GM12878 (cell line): Measurements from ENCODE around the gene TMEM44. TPM values are rescaled to one million over a fixed set of nuclear protein-coding genes. Genes with fewer than 3 reads are reported as not detected.

Experiments
- ASH2L ChIP-seq: fragments of 300-600, 200-600 bp; sonication (generic); IDR thresholded peaks from 2 replicates; pipeline ENCODE4 v1.6.1; 2017; ENCODE audit warnings: low read depth, mild to moderate bottlenecking, borderline replicate concordance
- BCL11A ChIP-seq: IDR thresholded peaks from 2 replicates; pipeline ENCODE4 v1.6.1; 2011; ENCODE audit warnings: low read depth, low read length
- CEBPZ ChIP-seq: fragments of 150-350 bp; IDR thresholded peaks from 2 replicates; pipeline ENCODE4 v1.6.1; 2016; ENCODE audit warnings: low read depth, low read length
- CTCF ChIP-seq, 3 experiments: IDR thresholded peaks in 2 of 3; conservative IDR thresholded peaks in 1 of 3; 2 replicates each; pipeline ENCODE4 v1.5.1; 2011; ENCODE audit warnings: low read depth in 3 of 3, low read length in 3 of 3, mild to moderate bottlenecking in 3 of 3, control low read depth in 2 of 3, moderate library complexity in 2 of 3, inconsistent platforms in 1 of 3, mixed read lengths in 1 of 3; ENCODE audit not compliant: control insufficient read depth in 2 of 3, insufficient read depth in 1 of 3; ENCODE audit errors: extremely low read depth in 1 of 3
- ETV6 ChIP-seq, 2 experiments: fragments of 450-650 bp in 1 of 2; IDR thresholded peaks in 1 of 2; conservative IDR thresholded peaks in 1 of 2; 2 replicates each; pipeline ENCODE4 v1.6.1; 2014; ENCODE audit warnings: antibody characterized with exemption in 1 of 2, borderline replicate concordance in 1 of 2, low read depth in 1 of 2, mild to moderate bottlenecking in 1 of 2, moderate library complexity in 1 of 2
- HDAC2 ChIP-seq: fragments of 200-600 bp; sonication (generic); IDR thresholded peaks from 2 replicates; pipeline ENCODE4 v1.6.1; 2017
- IRF4 ChIP-seq: IDR thresholded peaks from 2 replicates; pipeline ENCODE4 v1.6.1; 2011; ENCODE audit warnings: low read depth, low read length
- NFIC ChIP-seq: IDR thresholded peaks from 2 replicates; pipeline ENCODE4 v1.6.1; 2012; ENCODE audit warnings: low read depth, mild to moderate bottlenecking, inconsistent platforms, low read length, moderate library complexity
- PAX8 ChIP-seq: fragments of 450-650 bp; IDR thresholded peaks from 2 replicates; pipeline ENCODE4 v1.6.1; 2017; ENCODE audit warnings: mild to moderate bottlenecking, moderate library complexity
- RAD21 ChIP-seq: IDR thresholded peaks from 2 replicates; pipeline ENCODE4 v1.6.1; 2011; ENCODE audit warnings: mild to moderate bottlenecking, low read depth, low read length, moderate library complexity; ENCODE audit not compliant: insufficient read depth
- RB1 ChIP-seq: fragments of 450-650 bp; formaldehyde crosslinking; IDR thresholded peaks from 2 replicates; pipeline ENCODE4 v1.6.1; 2017; ENCODE audit warnings: mild to moderate bottlenecking, borderline replicate concordance
- STAT3 ChIP-seq: IDR thresholded peaks from 2 replicates; pipeline ENCODE4 v1.6.1; 2011; ENCODE audit warnings: low read depth, low read length, improper control_type of control experiment
- SUZ12 ChIP-seq: fragments of 200-600 bp; sonication (generic); IDR thresholded peaks from one replicate; pipeline ENCODE4 v1.6.1; 2018; ENCODE audit warnings: antibody characterized with exemption, mild to moderate bottlenecking; ENCODE audit not compliant: unreplicated experiment
- ZBTB11 ChIP-seq: fragments of 450-650 bp; formaldehyde crosslinking; IDR thresholded peaks from 2 replicates; pipeline ENCODE4 v1.5.0; 2022; ENCODE audit warnings: mild to moderate bottlenecking, missing genetic modification characterization
- ZNF207 ChIP-seq: fragments of 450-650 bp; IDR thresholded peaks from 2 replicates; pipeline ENCODE4 v1.6.1; 2014; ENCODE audit warnings: antibody characterized with exemption, mild to moderate bottlenecking, borderline replicate concordance
- polyA plus RNA-seq, 11 experiments: library from polyadenylated mRNA; depleted of rRNA in 4 of 11; unstranded in 6 of 11; stranded (reverse) in 5 of 11; fragments of >200 nt; fragmentation: Nextera tagmentation in 4 of 11; fragmentation: Illumina TruSeq in 1 of 11; extraction: Ambion mirVana in 4 of 11; extraction: Trizol in 1 of 11; gene quantifications; 1 replicate in 1 of 11; 2 replicates in 10 of 11; pipeline versions ENCODE4 v1.2.1 to v1.2.3, GENCODE V29; 2011 to 2016; ENCODE audit warnings: inconsistent platforms in 2 of 11, missing spikeins in 2 of 11, low read depth in 1 of 11
- total RNA-seq, 4 experiments: library from RNA; depleted of rRNA in 3 of 4; stranded (reverse); fragments of >200 nt in 3 of 4; fragmentation: Illumina TruSeq in 1 of 4; extraction: Trizol in 1 of 4; gene quantifications; 2 replicates each; pipeline versions ENCODE4 v1.2.1 to v1.2.3, GENCODE V29; 2013 to 2021

TMEM44 gene
- total and polyA plus RNA-seq, 10 of the 15 experiments (the other 5 are each of a cell fraction or from before 2014, with no cell fraction given) = 0.57 to 8.3 (median 3.6) TPM

- TF ChIP-seq CEBPZ (no peak), ZBTB11 (CRISPR knock-in tag) (no peak), ZNF207 (no peak), BCL11A (no peak), NFIC (no peak), IRF4 (no peak), HDAC2 (no peak), PAX8 (no peak), SUZ12 (no peak), STAT3 (no peak), RB1 (no peak), ETV6 (conservative IDR thresholded peaks at IDR 0.05 in 1 of 2, IDR thresholded peaks at IDR 0.05 in 1 of 2; ENCODE audit: borderline replicate concordance in 1 of 2, low read depth in 1 of 2) (no peak), ASH2L (no peak), CTCF (IDR thresholded peaks at IDR 0.05 in 2 of 3, conservative IDR thresholded peaks at IDR 0.05 in 1 of 3; ENCODE audit: control insufficient read depth in 2 of 3, extremely low read depth in 1 of 3, insufficient read depth in 1 of 3, low read depth in 3 of 3, low read length in 3 of 3) (no peak), RAD21 (no peak)
- TF ChIP-seq, all 136 proteins: peak for 0
Measured at GRCh38 chr3:194658477-194659242, 25.4 kb upstream of the TMEM44 start (continued).
